ENCODE measurements around the gene CCDC50.

The CCDC50 gene

DNA sequence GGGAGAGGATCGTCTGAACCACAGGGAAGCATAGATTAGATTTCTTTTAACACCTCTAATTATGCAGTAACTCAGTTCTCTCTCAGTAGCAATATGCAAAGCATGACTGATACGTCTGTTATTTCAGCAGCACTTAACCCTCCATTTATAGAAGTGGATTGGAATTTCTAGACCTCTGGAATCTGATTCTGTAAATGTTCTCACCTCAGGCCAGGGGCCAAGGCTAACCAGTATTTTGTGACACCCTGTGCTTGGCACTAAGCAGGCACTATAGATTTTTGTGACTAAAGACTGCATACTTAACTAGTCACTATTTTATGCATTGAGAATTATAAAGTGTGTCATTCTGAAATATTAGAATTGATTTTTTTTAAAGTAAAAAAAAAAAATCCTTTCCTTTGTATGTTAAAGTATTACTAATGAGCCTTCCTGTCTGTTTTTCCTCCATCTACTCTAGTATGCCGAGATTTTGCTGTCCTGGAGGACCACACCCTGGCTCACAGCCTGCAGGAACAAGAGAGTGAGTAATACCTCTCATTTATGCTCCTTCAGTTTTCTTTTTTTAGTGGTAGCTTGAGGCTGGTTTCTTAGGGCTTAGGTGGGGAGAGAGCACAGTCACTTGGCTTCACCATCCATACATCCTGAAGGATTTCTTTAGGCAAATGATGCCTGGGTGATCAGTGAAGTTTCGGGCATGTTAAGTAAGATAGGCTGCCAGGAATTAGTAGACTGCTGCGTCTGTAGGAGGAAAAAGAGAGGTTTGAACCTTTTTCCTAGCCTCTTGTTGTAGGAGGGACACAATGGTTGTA, 27.6 kb downstream of the CCDC50 start:
- Histone ChIP-seq H3K27me3 (ENCODE audit: insufficient read depth, poor library complexity, severe bottlenecking) (no peaks in the 10 kb centered on the region), H3K27ac (replicated peaks) (no peak overlapping the region), H3K4me3 (replicated peaks; ENCODE audit: insufficient read depth, low read length) (no peak overlapping the region)
- no peak for TF ChIP-seq GABPA (IDR thresholded peaks at IDR 0.05; ENCODE audit: low read depth)
- TF ChIP-seq SPI1 (IDR thresholded peaks at IDR 0.05; ENCODE audit: borderline replicate concordance, low read depth): no peak
- no peak for TF ChIP-seq POLR2AphosphoS5 (IDR thresholded peaks at IDR 0.05; ENCODE audit: low read depth)
- TF ChIP-seq, protein P1, sequence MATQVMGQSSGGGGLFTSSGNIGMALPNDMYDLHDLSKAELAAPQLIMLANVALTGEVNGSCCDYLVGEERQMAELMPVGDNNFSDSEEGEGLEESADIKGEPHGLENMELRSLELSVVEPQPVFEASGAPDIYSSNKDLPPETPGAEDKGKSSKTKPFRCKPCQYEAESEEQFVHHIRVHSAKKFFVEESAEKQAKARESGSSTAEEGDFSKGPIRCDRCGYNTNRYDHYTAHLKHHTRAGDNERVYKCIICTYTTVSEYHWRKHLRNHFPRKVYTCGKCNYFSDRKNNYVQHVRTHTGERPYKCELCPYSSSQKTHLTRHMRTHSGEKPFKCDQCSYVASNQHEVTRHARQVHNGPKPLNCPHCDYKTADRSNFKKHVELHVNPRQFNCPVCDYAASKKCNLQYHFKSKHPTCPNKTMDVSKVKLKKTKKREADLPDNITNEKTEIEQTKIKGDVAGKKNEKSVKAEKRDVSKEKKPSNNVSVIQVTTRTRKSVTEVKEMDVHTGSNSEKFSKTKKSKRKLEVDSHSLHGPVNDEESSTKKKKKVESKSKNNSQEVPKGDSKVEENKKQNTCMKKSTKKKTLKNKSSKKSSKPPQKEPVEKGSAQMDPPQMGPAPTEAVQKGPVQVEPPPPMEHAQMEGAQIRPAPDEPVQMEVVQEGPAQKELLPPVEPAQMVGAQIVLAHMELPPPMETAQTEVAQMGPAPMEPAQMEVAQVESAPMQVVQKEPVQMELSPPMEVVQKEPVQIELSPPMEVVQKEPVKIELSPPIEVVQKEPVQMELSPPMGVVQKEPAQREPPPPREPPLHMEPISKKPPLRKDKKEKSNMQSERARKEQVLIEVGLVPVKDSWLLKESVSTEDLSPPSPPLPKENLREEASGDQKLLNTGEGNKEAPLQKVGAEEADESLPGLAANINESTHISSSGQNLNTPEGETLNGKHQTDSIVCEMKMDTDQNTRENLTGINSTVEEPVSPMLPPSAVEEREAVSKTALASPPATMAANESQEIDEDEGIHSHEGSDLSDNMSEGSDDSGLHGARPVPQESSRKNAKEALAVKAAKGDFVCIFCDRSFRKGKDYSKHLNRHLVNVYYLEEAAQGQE (IDR thresholded peaks at IDR 0.05; ENCODE audit: insufficient replicate concordance, low read depth): no peak
- TF ChIP-seq, protein P2, sequence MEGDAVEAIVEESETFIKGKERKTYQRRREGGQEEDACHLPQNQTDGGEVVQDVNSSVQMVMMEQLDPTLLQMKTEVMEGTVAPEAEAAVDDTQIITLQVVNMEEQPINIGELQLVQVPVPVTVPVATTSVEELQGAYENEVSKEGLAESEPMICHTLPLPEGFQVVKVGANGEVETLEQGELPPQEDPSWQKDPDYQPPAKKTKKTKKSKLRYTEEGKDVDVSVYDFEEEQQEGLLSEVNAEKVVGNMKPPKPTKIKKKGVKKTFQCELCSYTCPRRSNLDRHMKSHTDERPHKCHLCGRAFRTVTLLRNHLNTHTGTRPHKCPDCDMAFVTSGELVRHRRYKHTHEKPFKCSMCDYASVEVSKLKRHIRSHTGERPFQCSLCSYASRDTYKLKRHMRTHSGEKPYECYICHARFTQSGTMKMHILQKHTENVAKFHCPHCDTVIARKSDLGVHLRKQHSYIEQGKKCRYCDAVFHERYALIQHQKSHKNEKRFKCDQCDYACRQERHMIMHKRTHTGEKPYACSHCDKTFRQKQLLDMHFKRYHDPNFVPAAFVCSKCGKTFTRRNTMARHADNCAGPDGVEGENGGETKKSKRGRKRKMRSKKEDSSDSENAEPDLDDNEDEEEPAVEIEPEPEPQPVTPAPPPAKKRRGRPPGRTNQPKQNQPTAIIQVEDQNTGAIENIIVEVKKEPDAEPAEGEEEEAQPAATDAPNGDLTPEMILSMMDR (IDR thresholded peaks at IDR 0.05; ENCODE audit: insufficient read depth, low read length): no peak
- no peak for DNase-seq (ENCODE audit: low read depth in 1 of 2, low spot score in 1 of 2)

DNA sequence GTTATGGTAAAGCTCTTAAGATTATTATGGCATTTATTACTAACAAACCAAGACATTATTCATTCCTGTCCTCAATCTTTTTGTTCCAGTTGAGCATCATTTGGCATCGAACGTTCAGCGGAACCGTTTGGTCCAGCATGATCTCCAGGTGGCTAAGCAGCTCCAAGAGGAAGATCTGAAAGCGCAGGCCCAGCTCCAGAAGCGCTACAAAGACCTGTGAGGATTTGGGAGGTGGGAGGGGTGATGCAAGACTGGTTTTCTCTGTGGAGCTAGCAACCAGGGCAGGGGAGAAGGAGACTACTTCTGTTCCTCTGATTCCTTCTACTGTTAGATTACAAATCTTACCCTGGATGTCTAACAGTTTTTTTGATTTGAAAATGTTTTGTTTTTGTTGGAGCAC, 28.7 kb downstream of the CCDC50 start:
- no peak overlapping the region for H3K27ac ChIP-seq (replicated peaks)
- H3K4me3 ChIP-seq (replicated peaks; ENCODE audit: insufficient read depth, low read length): no peak overlapping the region
- no peaks in the 10 kb centered on the region for H3K27me3 ChIP-seq (ENCODE audit: insufficient read depth, poor library complexity, severe bottlenecking)
- DNase-seq (ENCODE audit: low read depth in 1 of 2, low spot score in 1 of 2): no peak
- TF ChIP-seq, protein P1 (IDR thresholded peaks at IDR 0.05; ENCODE audit: insufficient replicate concordance, low read depth): no peak
- no peak for TF ChIP-seq SPI1 (IDR thresholded peaks at IDR 0.05; ENCODE audit: borderline replicate concordance, low read depth)
- no peak for TF ChIP-seq POLR2AphosphoS5 (IDR thresholded peaks at IDR 0.05; ENCODE audit: low read depth)
- TF ChIP-seq, protein P2 (IDR thresholded peaks at IDR 0.05; ENCODE audit: insufficient read depth, low read length): no peak
- no peak for TF ChIP-seq GABPA (IDR thresholded peaks at IDR 0.05; ENCODE audit: low read depth)

DNA sequence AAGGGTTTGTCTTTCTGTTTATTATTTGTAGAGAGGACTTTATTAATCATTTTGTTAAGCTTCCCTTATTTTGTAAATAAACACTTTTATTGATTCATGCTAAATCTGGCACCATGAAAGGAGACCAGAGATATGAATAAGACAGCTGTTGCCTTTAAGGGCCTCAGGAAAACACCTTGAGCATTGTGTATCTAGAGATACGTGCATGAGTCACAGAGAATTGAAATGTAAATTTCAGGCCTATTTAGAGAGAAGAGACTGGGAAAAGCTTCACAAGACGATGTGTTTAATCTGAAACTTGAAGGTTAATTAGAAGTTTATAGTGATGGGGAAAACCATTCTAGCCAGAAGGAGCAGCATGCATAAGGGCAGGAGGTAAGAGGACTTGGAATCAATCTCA, 29.7 kb downstream of the CCDC50 start:
- Histone ChIP-seq H3K4me3 (replicated peaks; ENCODE audit: insufficient read depth, low read length) (no peak overlapping the region), H3K27me3 (ENCODE audit: insufficient read depth, poor library complexity, severe bottlenecking) (no peaks in the 10 kb centered on the region), H3K27ac (replicated peaks) (no peak overlapping the region)
- DNase-seq (ENCODE audit: low read depth in 1 of 2, low spot score in 1 of 2): no peak
- no peak for TF ChIP-seq POLR2AphosphoS5 (IDR thresholded peaks at IDR 0.05; ENCODE audit: low read depth)
- TF ChIP-seq, protein P1 (IDR thresholded peaks at IDR 0.05; ENCODE audit: insufficient replicate concordance, low read depth): no peak
- TF ChIP-seq SPI1 (IDR thresholded peaks at IDR 0.05; ENCODE audit: borderline replicate concordance, low read depth): no peak
- TF ChIP-seq, protein P2 (IDR thresholded peaks at IDR 0.05; ENCODE audit: insufficient read depth, low read length): no peak
- TF ChIP-seq GABPA (IDR thresholded peaks at IDR 0.05; ENCODE audit: low read depth): no peak
